DOHH2 (cell line): Measurements from ENCODE around the gene MEOX1.

Source experiments
- H3F3A ChIP-seq: fragments of 200-600 bp; sonication (generic), shearing (Covaris generic); 2 replicates; pipeline ENCODE4 v1.6.0; 2016; ENCODE audit warnings: antibody characterized with exemption, mild to moderate bottlenecking; ENCODE audit not compliant: control insufficient read depth, insufficient read depth
- H3K27ac ChIP-seq: fragments of 200-600 bp; sonication (generic); 2 replicates; pipeline ENCODE4 v1.5.1; 2014; ENCODE audit warnings: low read depth, mild to moderate bottlenecking, low read length, moderate library complexity
- H3K27me3 ChIP-seq: fragments of 200-600 bp; sonication (generic); 2 replicates; pipeline ENCODE4 v1.6.1; 2014; ENCODE audit warnings: mild to moderate bottlenecking, low read length, mixed read lengths; ENCODE audit not compliant: control insufficient read depth
- H3K36me3 ChIP-seq: fragments of 200-600 bp; sonication (generic); 2 replicates; pipeline ENCODE4 v1.6.1; 2014; ENCODE audit warnings: mild to moderate bottlenecking, low read length, moderate library complexity, mixed read lengths; ENCODE audit not compliant: control insufficient read depth
- H3K4me1 ChIP-seq: fragments of 200-600 bp; sonication (generic); 2 replicates; pipeline ENCODE4 v1.6.1; 2014; ENCODE audit warnings: mild to moderate bottlenecking, low read length, mixed read lengths; ENCODE audit not compliant: control insufficient read depth
- H3K4me2 ChIP-seq: fragments of 200-600 bp; sonication (generic); 2 replicates; pipeline ENCODE4 v1.6.0; 2014; ENCODE audit warnings: mild to moderate bottlenecking, low read length, moderate library complexity
- H3K4me3 ChIP-seq: fragments of 200-600 bp; sonication (generic); 2 replicates; pipeline ENCODE4 v1.5.1; 2014; ENCODE audit warnings: mild to moderate bottlenecking, low read length, mixed read lengths
- H3K79me2 ChIP-seq: fragments of 200-600 bp; sonication (generic); 2 replicates; pipeline ENCODE4 v1.6.1; 2014; ENCODE audit warnings: mild to moderate bottlenecking, low read length, mixed read lengths; ENCODE audit not compliant: control insufficient read depth
- H3K9me2 ChIP-seq: fragments of 200-600 bp; sonication (generic); replicated peaks from 2 replicates; pipeline ENCODE4 v1.6.1; 2014; ENCODE audit warnings: mild to moderate bottlenecking, low read length, mixed read lengths; ENCODE audit not compliant: control insufficient read depth
- H3K9me3 ChIP-seq: fragments of 200-600 bp; sonication (generic); 2 replicates; pipeline ENCODE4 v1.6.1; 2014; ENCODE audit warnings: antibody characterized with exemption, low read length, mixed read lengths; ENCODE audit not compliant: control insufficient read depth, insufficient read depth
- H4K20me1 ChIP-seq: fragments of 200-600 bp; sonication (generic); 2 replicates; pipeline ENCODE4 v1.6.0; 2014; ENCODE audit warnings: low read depth, mild to moderate bottlenecking, antibody characterized with exemption, low read length, moderate library complexity; ENCODE audit not compliant: control insufficient read depth, insufficient read depth
- CTCF ChIP-seq: fragments of 200-600 bp; sonication (generic); IDR thresholded peaks from one replicate; pipeline ENCODE4 v1.5.1; 2014; ENCODE audit warnings: antibody characterized with exemption, mild to moderate bottlenecking, low read depth, low read length; ENCODE audit not compliant: poor library complexity, severe bottlenecking
- EZH2phosphoT487 ChIP-seq: fragments of 200-600 bp; sonication (generic); IDR thresholded peaks from 2 replicates; pipeline ENCODE4 v1.6.1; 2017; ENCODE audit warnings: borderline replicate concordance, mild to moderate bottlenecking, antibody characterized with exemption, low read length, moderate library complexity, mixed read lengths

MEOX1 gene

DNA sequence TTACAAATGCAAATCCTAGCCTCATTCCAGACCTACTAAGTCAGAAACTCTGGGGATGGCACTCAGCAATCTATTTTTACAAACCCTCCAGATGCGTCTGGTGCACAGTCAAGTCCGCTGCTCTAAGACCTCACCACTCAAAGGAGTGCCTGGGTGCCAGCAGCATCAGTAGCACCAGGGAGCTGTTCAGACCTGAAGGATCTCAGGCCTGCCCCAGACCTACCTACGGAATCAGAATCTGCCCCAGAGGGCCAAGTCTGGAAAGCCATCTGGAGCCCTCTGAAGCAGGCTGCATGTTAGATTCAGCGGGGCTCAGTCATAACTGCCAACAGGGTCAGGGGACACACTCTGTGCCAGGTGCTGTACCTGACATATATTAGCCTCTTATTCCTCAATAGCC lies 17.6 kb downstream of the MEOX1 start:
- no peaks in the 10 kb centered on the region for H4K20me1 ChIP-seq
- H3K79me2 ChIP-seq, result no peaks in the 10 kb centered on the region
- no peaks in the 10 kb centered on the region for H3K9me2 ChIP-seq
- TF ChIP-seq EZH2phosphoT487, result no peak
- TF ChIP-seq CTCF, result no peak
- no peak overlapping the region for H3K4me3 ChIP-seq
- H3K27me3 ChIP-seq, result no peaks in the 10 kb centered on the region
- no peaks in the 10 kb centered on the region for H3K4me1 ChIP-seq
- no peaks in the 10 kb centered on the region for H3K9me3 ChIP-seq
- no peak overlapping the region for H3K27ac ChIP-seq
- H3K36me3 ChIP-seq, result no peaks in the 10 kb centered on the region
- no peaks in the 10 kb centered on the region for H3F3A ChIP-seq
- no peak overlapping the region for H3K4me2 ChIP-seq

GRCh38 chr17:43641416-43641815 lies 20.3 kb downstream of the MEOX1 start:
- no peak overlapping the region for H3K4me3 ChIP-seq
- H3K79me2 ChIP-seq, result no peaks in the 10 kb centered on the region
- H4K20me1 ChIP-seq, result no peaks in the 10 kb centered on the region
- H3K27me3 ChIP-seq, result no peaks in the 10 kb centered on the region
- H3K9me2 ChIP-seq, result no peaks in the 10 kb centered on the region
- H3K27ac ChIP-seq, result no peak overlapping the region
- H3K9me3 ChIP-seq, result no peaks in the 10 kb centered on the region
- no peaks in the 10 kb centered on the region for H3K36me3 ChIP-seq
- TF ChIP-seq CTCF (no peak), EZH2phosphoT487 (no peak)
- no peaks in the 10 kb centered on the region for H3F3A ChIP-seq
- no peaks in the 10 kb centered on the region for H3K4me1 ChIP-seq
- H3K4me2 ChIP-seq, result no peak overlapping the region

DNA sequence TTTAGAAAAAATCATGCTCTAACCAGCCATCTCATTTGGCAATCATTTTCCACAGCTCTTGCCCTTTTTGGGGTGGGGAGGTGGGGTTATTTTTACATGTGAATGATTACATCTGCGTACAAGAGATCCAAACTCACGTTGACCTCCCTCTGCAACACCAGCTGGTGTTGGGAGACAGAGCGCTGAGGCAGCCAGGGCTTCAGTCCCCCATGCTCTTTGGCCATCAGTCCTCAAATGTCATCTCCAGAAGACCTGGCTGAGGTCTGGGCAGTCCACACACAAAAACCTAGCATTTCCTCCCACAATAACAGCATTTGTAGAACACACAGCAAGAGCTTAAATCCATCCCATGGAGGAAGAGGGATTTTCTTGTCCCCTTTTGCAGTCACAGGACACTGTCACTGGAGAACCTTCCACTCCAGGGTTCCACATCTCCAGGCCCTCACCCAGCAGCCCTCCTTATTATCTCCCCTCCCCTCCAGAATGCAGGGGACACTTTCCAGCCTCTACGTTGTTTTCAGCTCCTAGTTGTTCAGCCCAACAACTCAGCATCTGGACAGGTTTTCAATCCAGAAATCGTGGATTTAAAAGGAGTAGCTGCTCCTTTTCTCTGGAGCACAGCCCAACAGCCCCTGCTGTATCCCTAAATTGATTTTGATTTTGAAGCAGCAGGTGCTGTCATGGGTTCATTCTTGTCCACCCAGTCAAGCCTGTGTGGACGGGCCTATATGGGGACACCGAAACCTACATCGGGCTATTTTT lies 21.1 kb downstream of the MEOX1 start:
- no peak overlapping the region for H3K4me3 ChIP-seq
- H3F3A ChIP-seq, result no peaks in the 10 kb centered on the region
- H3K4me1 ChIP-seq, result no peaks in the 10 kb centered on the region
- H3K9me3 ChIP-seq, result no peaks in the 10 kb centered on the region
- TF ChIP-seq EZH2phosphoT487, result no peak
- TF ChIP-seq CTCF, result no peak
- H3K27ac ChIP-seq, result no peak overlapping the region
- no peaks in the 10 kb centered on the region for H3K9me2 ChIP-seq
- no peaks in the 10 kb centered on the region for H3K36me3 ChIP-seq
- no peak overlapping the region for H3K4me2 ChIP-seq
- no peaks in the 10 kb centered on the region for H3K27me3 ChIP-seq
- H4K20me1 ChIP-seq, result no peaks in the 10 kb centered on the region
- H3K79me2 ChIP-seq, result no peaks in the 10 kb centered on the region
